ENCODE measurements around the gene PTGIS. TPM values are rescaled to one million over a fixed set of nuclear protein-coding genes. Genes with fewer than 3 reads are reported as not detected.

Gene PTGIS
- total RNA-seq, 1 experiment from 2014 or later = 20.0 TPM

- H3K23me2 ChIP-seq (ENCODE audit: insufficient read length, low read depth, low read length, poor library complexity, severe bottlenecking) = no peaks in the 10 kb centered on the region
- H3K9me3 ChIP-seq (ENCODE audit: control insufficient read depth, low read depth, low read length) = no peaks in the 10 kb centered on the region
- Mint-ChIP-seq H3K4me3 (no peak overlapping the region), H3K36me3 (ENCODE audit: insufficient read depth in 1 of 3, low read depth in 3 of 3) (peaks cover 0 to 4% (median 2%) of the 10 kb centered on the region in 3 experiments; a peak in 4 of 7 replicates), H3K9me3 (peaks cover 4% of the 10 kb centered on the region in 2 experiments; a peak in 3 of 5 replicates), H3K27ac (no peak overlapping the region), H3K27me3 (ENCODE audit: low read depth) (peaks cover 6% of the 10 kb centered on the region), H3K4me1 (peaks cover 9 to 18% of the 10 kb centered on the region in 2 experiments)
- H4K8ac ChIP-seq (replicated peaks; ENCODE audit: insufficient read length, low read depth, low read length) = no peak overlapping the region
- no peak overlapping the region for H2BK15ac ChIP-seq (ENCODE audit: low read depth, low read length)
- H4K5ac ChIP-seq (ENCODE audit: insufficient read length, low read depth, low read length) = no peak overlapping the region
- H3K27ac ChIP-seq (ENCODE audit: insufficient read length, low read depth, low read length) = no peak overlapping the region
- no peak for TF ChIP-seq CTCF (conservative IDR thresholded peaks at IDR 0.05)
- no peak overlapping the region for H2BK20ac ChIP-seq (ENCODE audit: low read depth, low read length, poor library complexity, severe bottlenecking)
- H3K18ac ChIP-seq (ENCODE audit: insufficient read length, low read depth, low read length) = no peak overlapping the region
- H2AFZ ChIP-seq (ENCODE audit: low read length) = no peak overlapping the region
- H3K79me1 ChIP-seq (ENCODE audit: insufficient read depth, low read depth, low read length, poor library complexity, severe bottlenecking) = no peaks in the 10 kb centered on the region
- H3K4me2 ChIP-seq (ENCODE audit: insufficient read depth, insufficient read length, low read length) = no peak overlapping the region
- no peak overlapping the region for H2BK12ac ChIP-seq (ENCODE audit: insufficient read length, low read depth, low read length)
- H2AK5ac ChIP-seq (ENCODE audit: insufficient read length, low read length) = no peak overlapping the region
- H3K56ac ChIP-seq (ENCODE audit: insufficient read length, low read depth, low read length) = no peak overlapping the region
- H4K20me1 ChIP-seq (ENCODE audit: control insufficient read depth, insufficient read depth, insufficient read length) = no peaks in the 10 kb centered on the region
- no peak overlapping the region for H3K9ac ChIP-seq (ENCODE audit: extremely low read depth, insufficient read length, low read length)
- WGBS (ENCODE audit: extremely low coverage, insufficient read length, low lambda C conversion rate) = no CpG with 5 or more reads among the region's 4 CpGs
- no peak overlapping the region for H3K4ac ChIP-seq (ENCODE audit: low read depth, low read length)
- no peak overlapping the region for H3T11ph ChIP-seq (ENCODE audit: low read length)
- no peaks in the 10 kb centered on the region; the same call in 1 of the 2 replicates for H3K27me3 ChIP-seq (ENCODE audit: insufficient read depth, low read length)
- no peak overlapping the region for H2BK5ac ChIP-seq (ENCODE audit: insufficient read length, low read length)
- H3K14ac ChIP-seq (ENCODE audit: insufficient read depth, low read length) = no peak overlapping the region
- no peaks in the 10 kb centered on the region for H3K4me1 ChIP-seq (ENCODE audit: insufficient read depth, low read length)
- DNase-seq = no peak
- H3K79me2 ChIP-seq (ENCODE audit: insufficient read depth, low read length) = no peaks in the 10 kb centered on the region
- H2BK120ac ChIP-seq (ENCODE audit: low read depth, low read length, poor library complexity, severe bottlenecking) = no peak overlapping the region
- no peak overlapping the region for H4K91ac ChIP-seq (ENCODE audit: insufficient read length, low read depth, low read length)
- no peak overlapping the region for H3K23ac ChIP-seq (ENCODE audit: insufficient read length, low read depth, low read length)
These were observed 10.5 kb upstream of the PTGIS start for GRCh38 chr20:49578436-49578835.

Measured in H9 (cell line).